Mammary epithelial cell (primary cell): Measurements from ENCODE around the gene ZNRF1.

Experiments
- CTCF ChIP-seq, 2 donors: IDR thresholded peaks in 1 of 2; conservative IDR thresholded peaks in 1 of 2; 2 replicates each; pipeline ENCODE4 v1.5.1; 2011 to 2012; ENCODE audit warnings: inconsistent platforms in 2 of 2, low read length in 2 of 2, mild to moderate bottlenecking in 2 of 2, control low read depth in 1 of 2, low read depth in 1 of 2; ENCODE audit not compliant: insufficient read depth in 1 of 2; ENCODE audit errors: extremely low read depth in 1 of 2
- EZH2 ChIP-seq: IDR thresholded peaks from 2 replicates; pipeline ENCODE4 v1.6.1; 2012; ENCODE audit warnings: low read length, inconsistent platforms, borderline replicate concordance

- TF ChIP-seq CTCF (conservative IDR thresholded peaks at IDR 0.05 in 1 of 2, IDR thresholded peaks at IDR 0.05 in 1 of 2; ENCODE audit: extremely low read depth in 1 of 2, insufficient read depth in 1 of 2, low read depth in 1 of 2, low read length in 2 of 2) (no peak), EZH2 (no peak)
Observed at GRCh38 chr16:75152635-75153034, 153.8 kb downstream of the ZNRF1 start.
